ENCODE measurements around the gene SUCO.

- TF ChIP-seq BHLHE40 (IDR thresholded peaks at IDR 0.05; ENCODE audit: borderline replicate concordance) = no peak
- no peak for TF ChIP-seq FOXM1 (IDR thresholded peaks at IDR 0.05; ENCODE audit: borderline replicate concordance)
- no peak for TF ChIP-seq SP1 (IDR thresholded peaks at IDR 0.05)
Observed at GRCh38 chr1:172608098-172608601, 75.2 kb downstream of the SUCO start.

Measured in HEK293T (cell line).